ENCODE measurements around the gene TMA7. TPM values are rescaled to one million over a fixed set of nuclear protein-coding genes. Genes with fewer than 3 reads are reported as not detected.

Gene TMA7
- total and polyA plus RNA-seq, 2 of the 13 experiments (the other 11 are each of a cell fraction or from before 2014, with no cell fraction given): 100 to 486 TPM

GRCh38 chr3:48472923-48473616 lies 33.0 kb downstream of the TMA7 start (continued):
- TF ChIP-seq ZNF639 (CRISPR knock-in tag; conservative IDR thresholded peaks at IDR 0.05) (0 out of 2 replicates have a peak, but pooled peaks have one; percentile 22), ZBTB39 (CRISPR knock-in tag; IDR thresholded peaks at IDR 0.05) (peak; percentile 88), IRF2 (CRISPR knock-in tag; IDR thresholded peaks at IDR 0.05) (peak; percentile 74), HNRNPH1 (optimal IDR thresholded peaks at IDR 0.05; ENCODE audit: low read depth, low read length) (peak; percentile 27), BRCA1 (CRISPR knock-in tag; IDR thresholded peaks at IDR 0.05) (no peak), ATF6 (CRISPR knock-in tag; conservative IDR thresholded peaks at IDR 0.05) (0 out of 2 replicates have a peak, but pooled peaks have one; percentile 55), HMGXB3 (CRISPR knock-in tag; IDR thresholded peaks at IDR 0.05; ENCODE audit: borderline replicate concordance) (peak; percentile 84), ZNF142 (CRISPR knock-in tag; IDR thresholded peaks at IDR 0.05) (no peak), ZBTB7B (CRISPR knock-in tag; IDR thresholded peaks at IDR 0.05) (peak; percentile 86; the same call in 1 of the 2 replicates), MTA1 (CRISPR knock-in tag; IDR thresholded peaks at IDR 0.05; ENCODE audit: borderline replicate concordance) (peak; percentile 82; the same call in 1 of the 2 replicates), ZNF274 (CRISPR knock-in tag; IDR thresholded peaks at IDR 0.05) (peak; percentile 81), ZNF232 (CRISPR knock-in tag; IDR thresholded peaks at IDR 0.05; ENCODE audit: borderline replicate concordance) (no peak)
